Hematopoietic multipotent progenitor cell (in vitro differentiated cells): ENCODE results near the gene APMAP. TPM values are rescaled to one million over a fixed set of nuclear protein-coding genes. Genes with fewer than 3 reads are reported as not detected.

Experiments used
- DNase-seq, 3 donors: peaks; one replicate each; pipeline ENCODE4 v3.0.0-alpha.2; 2011 to 2015; ENCODE audit warnings: low read depth in 2 of 3, low spot score in 2 of 3
- total RNA-seq: library from RNA; depleted of rRNA; stranded (reverse); fragments of >200 nt; gene quantifications from one replicate; pipeline ENCODE4 v1.2.3, GENCODE V29; 2012

Gene APMAP
- total RNA-seq, 1 donor: 39.0 TPM

DNA sequence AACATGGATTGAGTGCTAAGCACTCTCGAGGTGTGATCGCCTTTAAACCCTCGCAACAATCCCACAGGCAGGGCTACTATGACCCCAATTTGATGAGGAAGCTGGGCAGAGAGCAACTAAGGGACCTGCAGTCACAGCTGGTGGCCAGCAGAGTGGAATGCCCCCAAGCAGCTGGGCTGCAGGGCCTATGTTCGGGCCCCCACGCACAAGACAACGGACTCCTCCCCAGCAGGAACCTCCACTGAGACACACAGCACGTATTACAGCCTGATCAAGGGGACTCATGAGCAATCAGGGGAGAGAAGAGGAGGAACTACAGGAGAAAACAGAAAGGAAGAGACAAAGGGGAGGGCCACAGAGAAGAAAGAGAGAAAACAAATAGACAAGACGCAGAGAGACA, 21.8 kb downstream of the APMAP start:
- DNase-seq: no peak

- no peak for DNase-seq
These were observed 22.5 kb downstream of the APMAP start for GRCh38 chr20:24970030-24970553.

GRCh38 chr20:24969186-24970029, 23.1 kb downstream of the APMAP start:
- DNase-seq: no peak

DNA sequence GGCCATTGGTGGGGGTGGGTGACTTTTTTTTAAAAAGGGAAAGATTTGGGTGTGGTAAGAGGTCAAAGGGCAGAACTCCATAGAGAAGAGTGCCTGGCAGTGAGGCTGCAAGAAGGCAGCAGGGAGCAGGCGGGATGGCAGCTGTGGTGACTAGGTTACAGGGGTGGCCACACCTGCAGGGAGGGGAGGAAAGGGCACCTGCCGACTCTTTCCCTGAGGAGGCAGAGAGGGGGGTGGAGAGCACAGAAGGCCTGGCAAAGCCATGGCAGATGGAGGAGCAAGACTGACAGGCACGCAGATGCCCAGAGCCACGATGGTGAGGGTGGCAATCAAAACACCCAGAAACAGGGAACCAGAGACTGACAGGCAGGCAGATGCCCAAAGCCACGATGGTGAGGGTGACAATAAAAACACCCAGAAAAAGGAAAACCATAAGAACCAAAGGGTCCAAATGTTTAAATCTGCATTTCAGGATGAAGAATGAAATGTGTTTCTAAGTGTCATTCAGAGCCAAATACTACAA, 24.2 kb downstream of the APMAP start:
- DNase-seq: no peak

DNA sequence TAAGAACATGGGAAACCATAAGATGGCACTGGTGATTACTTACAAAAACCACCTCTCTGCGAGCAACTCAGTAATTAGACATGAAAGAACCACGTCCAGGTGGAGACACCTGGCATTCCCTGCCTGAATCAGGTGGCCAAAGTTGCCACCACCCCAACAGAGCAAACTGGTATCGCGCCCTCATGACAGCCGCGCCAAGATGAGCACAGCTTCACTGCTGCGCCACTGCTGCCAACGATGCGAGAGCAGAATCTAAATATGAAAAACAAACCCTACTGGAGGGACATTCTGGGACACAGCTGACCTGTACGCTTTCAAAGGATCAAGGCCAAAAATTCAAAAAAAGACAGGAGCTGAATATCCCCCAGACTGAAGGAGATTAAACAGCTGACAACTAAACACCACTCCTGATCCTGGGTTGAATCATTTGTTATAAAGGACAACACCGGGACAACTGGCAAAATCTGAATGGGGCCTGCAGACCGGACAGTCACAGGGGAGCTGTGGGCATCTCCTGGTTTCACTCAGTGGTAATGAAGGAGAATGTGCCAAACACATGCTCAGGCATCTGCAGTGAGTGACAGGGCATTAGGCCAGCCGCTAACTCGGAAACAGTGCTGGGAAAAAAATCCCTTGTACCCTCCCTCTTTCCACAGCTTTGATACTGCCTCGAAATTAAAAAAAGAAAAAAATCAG, 26.1 kb downstream of the APMAP start:
- no peak for DNase-seq

DNA sequence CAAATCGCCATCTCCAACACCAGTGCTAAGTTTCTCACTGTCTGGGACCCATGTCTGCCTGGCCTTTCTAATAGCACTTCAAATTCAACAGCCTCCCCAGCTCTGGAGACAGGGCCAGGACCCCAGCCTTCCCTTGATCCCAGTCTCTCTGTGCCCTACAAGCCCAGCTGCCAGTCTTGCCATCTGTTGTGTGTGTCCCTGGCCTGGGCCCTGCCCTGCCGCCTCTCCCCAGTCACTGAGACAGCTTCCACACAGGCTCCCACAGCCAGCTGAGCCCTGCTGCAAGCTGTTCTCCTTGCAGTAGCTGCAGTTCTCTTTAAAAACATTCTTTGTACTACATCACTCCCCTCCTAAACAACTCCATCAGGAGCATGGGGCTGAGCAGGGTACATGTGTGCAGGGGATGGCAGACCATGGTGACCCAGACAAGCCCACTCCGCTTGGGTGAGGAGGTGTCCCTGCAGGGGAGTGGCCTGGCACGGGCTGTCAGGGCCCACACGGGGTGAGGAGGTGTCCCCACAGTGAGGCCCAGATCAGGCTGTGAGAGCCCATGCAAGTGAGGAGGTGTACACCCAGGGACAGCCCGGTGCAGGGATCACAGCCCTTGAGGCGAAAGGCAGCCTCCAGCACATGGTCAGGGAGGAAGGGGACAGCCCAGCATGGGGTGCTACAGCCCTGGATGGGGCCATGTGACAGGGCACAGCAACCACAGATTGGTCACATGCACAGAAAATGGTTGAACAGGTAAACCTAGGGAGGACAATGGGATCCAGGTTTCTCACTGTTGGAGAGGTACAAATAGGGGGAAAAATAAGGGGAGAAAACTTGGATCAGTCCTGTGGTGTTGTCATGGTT, 27.3 kb downstream of the APMAP start:
- no peak for DNase-seq

GRCh38 chr20:24964506-24964840, 28.1 kb downstream of the APMAP start:
- no peak for DNase-seq

- no peak for DNase-seq
These were observed 28.7 kb downstream of the APMAP start for GRCh38 chr20:24963672-24964505.

- no peak for DNase-seq
These were observed 30.0 kb downstream of the APMAP start for GRCh38 chr20:24962510-24962909.

DNA sequence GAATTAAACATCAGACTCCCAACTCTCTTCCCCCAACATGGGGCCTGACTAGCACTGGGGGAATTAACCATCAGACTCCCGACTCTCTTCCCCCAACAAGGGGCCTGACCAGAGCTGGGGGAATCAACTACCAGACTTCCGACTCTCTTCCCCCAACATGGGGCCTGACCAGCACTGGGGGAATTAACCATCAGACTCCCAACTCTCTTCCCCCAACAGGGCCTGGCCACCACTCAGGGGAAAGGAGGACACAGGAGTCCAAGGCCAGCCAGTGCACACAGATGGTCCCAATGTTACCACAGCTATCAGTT, 30.4 kb downstream of the APMAP start:
- no peak for DNase-seq

DNA sequence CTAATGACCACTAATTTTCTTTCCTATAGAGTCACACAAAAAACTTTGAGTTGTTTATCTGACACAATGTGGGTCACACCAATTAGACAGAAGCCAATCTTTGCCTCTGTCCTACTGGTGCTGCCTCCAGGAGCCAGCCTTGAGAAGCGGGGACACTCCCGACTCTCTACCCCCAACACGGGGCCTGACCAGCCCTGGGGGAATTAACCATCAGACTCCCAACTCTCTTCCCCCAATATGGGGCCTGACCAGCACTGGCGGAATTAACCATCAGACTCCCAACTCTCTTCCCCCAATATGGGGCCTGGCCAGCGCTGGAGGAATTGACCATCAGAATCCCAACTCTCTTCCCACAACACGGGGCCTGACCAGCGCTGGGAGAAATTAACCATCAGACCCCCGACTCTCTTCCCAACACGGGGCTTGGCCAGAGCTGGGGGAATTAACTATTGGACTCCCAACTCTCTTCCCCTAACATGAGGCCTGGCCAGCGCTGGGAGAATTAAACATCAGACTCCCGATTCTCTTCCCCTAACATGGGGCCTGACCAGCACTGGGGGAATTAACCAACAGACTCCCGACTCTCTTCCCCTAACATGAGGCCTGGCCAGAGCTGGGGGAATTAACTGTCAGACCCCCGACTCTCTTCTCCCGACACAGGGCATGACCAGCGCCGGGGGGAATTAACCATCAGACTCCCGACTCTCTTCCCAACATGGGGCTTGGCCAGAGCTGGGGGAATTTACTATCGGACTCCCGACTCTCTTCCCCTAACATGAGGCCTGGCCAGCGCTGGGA, 31.0 kb downstream of the APMAP start:
- no peak for DNase-seq

DNA sequence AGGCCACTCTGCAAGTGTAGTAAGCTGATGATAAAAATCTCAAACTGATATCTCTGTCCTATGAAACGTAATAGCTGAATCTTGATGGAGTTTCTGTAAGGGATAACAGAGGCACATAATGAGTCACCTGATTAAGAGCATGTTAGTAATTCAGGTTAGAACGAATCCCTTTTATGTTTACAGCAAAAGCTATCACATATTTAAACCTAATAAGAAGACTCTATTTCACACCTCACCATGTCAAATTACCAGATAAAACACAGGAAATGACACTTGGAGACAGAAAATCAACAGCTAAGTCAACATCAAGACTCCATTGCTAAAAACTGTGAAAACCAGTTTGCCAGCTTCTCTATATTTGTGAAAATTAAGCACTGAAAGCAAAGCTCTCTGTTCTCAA, 31.7 kb downstream of the APMAP start:
- no peak for DNase-seq

DNA sequence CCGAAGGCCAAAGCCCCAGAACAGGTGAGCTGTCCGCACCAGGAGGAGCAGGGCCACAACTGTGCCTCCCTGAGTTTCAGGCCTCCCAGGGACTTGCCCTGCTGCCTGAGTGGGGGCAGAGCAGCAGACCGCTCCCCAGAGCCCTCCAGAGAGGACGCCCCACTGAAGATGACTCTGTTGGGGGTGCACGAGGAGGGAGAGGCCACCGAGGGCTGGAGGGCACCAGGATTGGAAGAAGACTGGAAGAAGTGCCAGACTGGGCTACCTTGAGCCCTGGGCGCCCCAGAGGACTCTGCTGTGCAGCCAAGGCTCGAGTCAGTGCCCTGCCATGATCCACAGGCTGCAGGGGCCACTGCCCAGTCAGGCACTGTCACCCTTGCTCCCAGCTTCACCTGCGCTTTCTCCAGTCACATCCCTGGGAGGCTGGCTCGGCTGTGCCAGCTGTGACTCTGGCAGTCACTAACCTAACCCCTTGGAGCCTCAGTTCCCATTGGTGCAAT, 32.2 kb downstream of the APMAP start:
- no peak for DNase-seq

GRCh38 chr20:24959591-24960301, 32.8 kb downstream of the APMAP start:
- DNase-seq: no peak

- no peak for DNase-seq
These were observed 33.8 kb downstream of the APMAP start for GRCh38 chr20:24958506-24959385.

GRCh38 chr20:24957326-24958016, 35.1 kb downstream of the APMAP start:
- no peak for DNase-seq
